GM23338 (cell line): ENCODE results near the gene MRAS.

ENCODE experiments used
- CTCF ChIP-seq, 2 experiments: fragments of 200-600 bp in 1 of 2; sonication (generic) in 1 of 2; conservative IDR thresholded peaks; 2 replicates each; pipeline versions ENCODE4 v1.5.1 to v1.6.1; 2016 to 2017; ENCODE audit warnings: antibody characterized with exemption in 2 of 2, low read depth in 2 of 2, mild to moderate bottlenecking in 2 of 2, moderate library complexity in 1 of 2
- EZH2 ChIP-seq: fragments of 200-600 bp; sonication (generic); IDR thresholded peaks from one replicate; pipeline ENCODE4 v1.8.0; 2017; ENCODE audit warnings: antibody characterized with exemption, mild to moderate bottlenecking, low read depth; ENCODE audit not compliant: unreplicated experiment
- POLR2AphosphoS5 ChIP-seq: IDR thresholded peaks from 2 replicates; pipeline ENCODE4 v1.6.1; 2016; ENCODE audit warnings: antibody characterized with exemption, low read depth

- TF ChIP-seq CTCF (conservative IDR thresholded peaks at IDR 0.05; ENCODE audit: low read depth in 2 of 2) = no peak
- no peak for TF ChIP-seq POLR2AphosphoS5
- TF ChIP-seq EZH2 = no peak
These were observed 47.7 kb downstream of the MRAS start for GRCh38 chr3:138395865-138396751.
